Omental fat pad (tissue), 4 donors: ENCODE data around the gene PWWP2B. TPM values are rescaled to one million over a fixed set of nuclear protein-coding genes. Genes with fewer than 3 reads are reported as not detected.

Source experiments
- ATAC-seq: fragments of 150-250 bp; one replicate; pipeline ENCODE4 v1.9.1; 2016; ENCODE audit warnings: mild to moderate bottlenecking, moderate library complexity; ENCODE audit not compliant: low FRiP score
- DNase-seq: peaks from one replicate; pipeline ENCODE4 v3.0.0-alpha.2; 2019; ENCODE audit warnings: low spot score
- CTCF ChIP-seq, 3 donors: fragments of 450-650 bp; IDR thresholded peaks; one replicate each; pipeline ENCODE4 v1.5.1; 2016 to 2017; ENCODE audit warnings: antibody characterized with exemption in 3 of 3, mild to moderate bottlenecking in 3 of 3, moderate library complexity in 2 of 3
- total RNA-seq, 4 donors: library from RNA; depleted of rRNA; stranded (reverse); fragments of >200 nt; gene quantifications; one replicate each; pipeline ENCODE4 v1.1.0, GENCODE V29; 2016

PWWP2B gene
- total RNA-seq, 4 donors from 2014 or later: 6.0 to 24.4 (median 12.2) TPM

DNA sequence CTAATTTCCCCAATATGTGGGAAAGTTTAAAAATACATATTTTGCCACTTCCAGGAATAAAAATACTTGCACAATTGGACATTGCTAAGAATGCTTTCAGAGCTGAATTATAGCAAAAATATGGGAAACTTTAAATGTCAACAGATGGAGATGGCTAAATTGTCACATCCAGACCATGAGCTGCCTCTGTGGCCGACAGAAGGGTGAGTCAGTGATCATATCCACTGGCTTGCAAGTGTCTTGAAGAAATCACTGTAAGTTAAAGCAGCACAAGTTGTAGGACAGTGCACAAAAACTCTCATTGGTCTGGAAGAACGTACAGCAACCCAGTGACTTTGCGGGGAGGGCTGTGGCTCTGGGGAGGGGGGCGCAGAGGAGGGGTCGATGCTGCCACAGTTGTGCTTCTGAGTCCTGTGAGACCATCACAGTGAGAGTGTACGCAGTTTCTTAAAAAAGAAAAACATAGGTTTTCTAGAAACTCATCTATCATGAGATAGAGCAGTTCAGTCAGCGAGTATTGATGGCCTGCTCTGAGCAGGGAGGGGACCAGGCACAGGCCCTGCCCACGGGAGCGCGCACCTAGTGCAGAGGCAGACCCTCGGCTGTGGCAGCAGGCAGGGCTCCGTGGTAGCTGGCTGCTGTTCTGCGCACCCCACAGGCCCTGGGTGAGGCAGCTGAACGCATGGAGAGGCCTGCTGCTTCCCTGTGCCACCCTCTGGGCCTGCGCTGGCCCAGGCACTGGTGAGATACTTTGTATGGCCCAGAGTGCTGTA, 39.5 kb upstream of the PWWP2B start:
- TF ChIP-seq CTCF (IDR thresholded peaks at IDR 0.05): no peak
- DNase-seq: no peak
- ATAC-seq: no peak

- no peak for ATAC-seq
- no peak for TF ChIP-seq CTCF (IDR thresholded peaks at IDR 0.05)
Measured at GRCh38 chr10:132359305-132360040, 37.5 kb upstream of the PWWP2B start.

DNA sequence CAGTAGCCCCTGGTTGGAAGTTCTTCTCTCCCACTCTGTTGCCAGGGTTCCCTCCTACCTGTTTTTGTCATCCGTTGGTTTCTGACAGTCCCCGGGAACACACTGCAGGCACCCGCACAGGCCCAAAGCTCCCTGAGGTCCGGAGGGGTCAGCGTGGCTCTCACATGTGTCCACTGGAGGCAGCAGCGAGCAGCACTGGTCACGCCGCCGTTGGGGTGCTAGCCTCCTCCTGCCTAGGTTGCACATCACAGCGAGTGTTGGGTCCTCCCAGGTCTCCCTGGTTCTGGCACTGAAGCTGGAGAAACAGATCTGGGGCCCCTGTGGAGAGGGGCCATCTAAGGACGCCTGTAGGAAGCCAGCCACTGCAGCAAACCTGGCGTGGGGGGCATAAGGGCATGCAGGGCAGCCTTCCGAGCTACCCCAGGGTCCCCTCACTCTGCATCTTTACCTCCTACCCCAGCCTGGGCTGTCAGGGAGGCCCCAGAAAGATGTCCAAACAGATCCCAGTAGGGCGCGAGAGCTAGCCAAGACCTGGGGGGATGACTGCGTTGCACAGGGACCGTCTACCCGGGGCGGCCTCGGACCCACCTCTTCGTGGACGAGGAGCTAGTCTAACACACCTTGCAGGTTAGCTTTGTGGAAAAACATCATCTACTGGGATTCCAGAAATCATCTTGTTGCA, 36.1 kb upstream of the PWWP2B start:
- no peak for ATAC-seq
- no peak for DNase-seq

More at GRCh38 chr10:132359305-132360040, 37.5 kb upstream of the PWWP2B start:
- no peak for DNase-seq

DNA sequence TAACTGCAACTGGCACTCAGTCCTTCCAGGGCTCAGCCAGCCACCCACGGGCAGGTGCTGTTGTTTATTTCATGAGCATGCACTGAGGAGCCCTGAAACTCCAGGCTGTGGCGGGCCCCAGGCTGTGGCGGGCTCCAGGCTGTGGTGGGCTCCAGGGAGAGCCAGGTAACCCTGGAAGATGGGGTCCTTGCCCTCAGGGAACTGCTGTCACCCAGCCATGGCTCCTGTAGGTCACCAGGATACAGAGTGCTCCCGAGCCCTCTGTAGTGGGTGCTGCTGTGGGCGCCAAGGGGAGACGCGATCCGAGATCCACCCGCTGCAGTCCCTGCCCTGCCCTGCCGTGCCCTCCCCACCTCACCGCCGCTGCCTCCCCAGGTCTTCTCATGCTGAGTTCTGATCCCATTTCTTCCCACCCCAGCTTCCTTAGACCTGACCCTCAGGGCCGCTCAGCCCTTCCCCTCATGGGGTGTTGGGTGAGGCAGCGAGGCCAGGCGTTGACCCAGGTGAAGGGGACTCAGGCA, 35.4 kb upstream of the PWWP2B start:
- ATAC-seq (no peak), DNase-seq (no peak)
- no peak for TF ChIP-seq CTCF (IDR thresholded peaks at IDR 0.05)

More for the DNA sequence above, 36.1 kb upstream of the PWWP2B start:
- TF ChIP-seq CTCF (IDR thresholded peaks at IDR 0.05): no peak

DNA sequence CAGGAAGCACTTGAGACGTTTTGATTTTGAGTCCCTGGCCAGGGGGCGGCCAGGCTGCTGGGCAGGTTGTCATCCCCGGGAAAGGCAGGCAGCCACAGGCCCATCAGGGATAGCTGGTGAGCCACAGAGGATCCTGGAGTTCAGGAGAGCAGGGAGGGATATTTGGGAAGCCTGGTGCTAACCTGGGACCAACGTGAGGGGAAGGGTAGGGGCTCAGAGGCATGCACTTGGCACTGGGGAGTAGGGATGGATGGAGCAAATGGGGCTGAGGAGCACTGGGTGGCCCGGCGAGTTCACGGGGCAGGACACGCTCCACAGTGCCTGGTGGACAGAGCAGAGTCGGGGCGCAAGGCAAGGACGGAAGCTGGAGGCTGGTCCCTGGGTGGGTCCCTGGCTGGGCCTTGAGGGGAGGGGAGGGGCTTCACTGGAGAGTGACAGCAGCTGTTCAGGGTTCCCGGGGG, 34.8 kb upstream of the PWWP2B start:
- no peak for DNase-seq
- no peak for TF ChIP-seq CTCF (IDR thresholded peaks at IDR 0.05)
- no peak for ATAC-seq

DNA sequence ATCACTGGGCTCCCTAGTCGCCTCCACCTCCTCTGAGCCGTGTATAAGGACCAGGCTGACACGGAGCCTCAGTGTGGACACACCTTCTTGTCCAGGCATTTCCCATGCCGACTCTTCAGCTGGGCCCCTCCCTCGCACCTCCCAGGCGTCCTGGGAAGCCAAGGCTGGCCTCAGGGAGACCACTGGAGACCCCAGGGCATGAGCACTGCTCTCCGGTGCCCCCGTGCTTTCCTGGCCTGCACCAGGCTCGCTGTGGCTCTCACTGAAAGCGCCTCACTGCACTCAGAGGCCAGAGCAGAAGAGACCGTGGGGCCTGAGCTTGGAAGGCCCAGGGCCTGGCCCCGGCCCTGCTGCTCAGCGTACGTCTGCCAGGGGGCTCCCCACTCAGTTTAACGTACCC, 33.6 kb upstream of the PWWP2B start:
- TF ChIP-seq CTCF (IDR thresholded peaks at IDR 0.05): no peak
- no peak for ATAC-seq
- DNase-seq: no peak
